NCI-H1092 treated with DMSO at 0.1 percent for 48 hours (cell line): ENCODE data around the gene MAPKAP1.

ENCODE experiments used
- DNase-seq: peaks from one replicate; lab custom pipeline; 2025; lab: John Stamatoyannopoulos, UW

MAPKAP1 gene

GRCh38 chr9:125642311-125642710 is 64.7 kb downstream of the MAPKAP1 start:
- no peak for DNase-seq

- DNase-seq = no peak
Measured at GRCh38 chr9:125639057-125639456, 68.0 kb downstream of the MAPKAP1 start.

- DNase-seq = no peak
Measured at GRCh38 chr9:125638239-125639045, 68.6 kb downstream of the MAPKAP1 start.

- no peak for DNase-seq
Measured at GRCh38 chr9:125637241-125637640, 69.8 kb downstream of the MAPKAP1 start.

- DNase-seq = peak; percentile 9
Measured at GRCh38 chr9:125635888-125636287, 71.1 kb downstream of the MAPKAP1 start.

GRCh38 chr9:125634040-125634717 is 72.8 kb downstream of the MAPKAP1 start:
- DNase-seq = no peak

GRCh38 chr9:125633116-125633745 is 73.8 kb downstream of the MAPKAP1 start:
- no peak for DNase-seq

GRCh38 chr9:125632321-125633115 is 74.5 kb downstream of the MAPKAP1 start:
- no peak for DNase-seq

GRCh38 chr9:125631391-125632085 is 75.5 kb downstream of the MAPKAP1 start:
- peak; percentile 33 for DNase-seq

- DNase-seq = no peak
Measured at GRCh38 chr9:125630436-125630835, 76.6 kb downstream of the MAPKAP1 start.

GRCh38 chr9:125629446-125629845 is 77.6 kb downstream of the MAPKAP1 start:
- DNase-seq = no peak

GRCh38 chr9:125626187-125626586 is 80.8 kb downstream of the MAPKAP1 start:
- no peak for DNase-seq

- DNase-seq = no peak
Measured at GRCh38 chr9:125621170-125621569, 85.8 kb downstream of the MAPKAP1 start.

- DNase-seq = no peak
Measured at GRCh38 chr9:125620216-125620615, 86.8 kb downstream of the MAPKAP1 start.

GRCh38 chr9:125617087-125617486 is 89.9 kb downstream of the MAPKAP1 start:
- no peak for DNase-seq

GRCh38 chr9:125613141-125613540 is 93.9 kb downstream of the MAPKAP1 start:
- DNase-seq = no peak

- no peak for DNase-seq
Measured at GRCh38 chr9:125612616-125613015, 94.4 kb downstream of the MAPKAP1 start.

- no peak for DNase-seq
Measured at GRCh38 chr9:125611121-125611765, 95.8 kb downstream of the MAPKAP1 start.

- no peak for DNase-seq
Measured at GRCh38 chr9:125609744-125610143, 97.3 kb downstream of the MAPKAP1 start.

- no peak for DNase-seq
Measured at GRCh38 chr9:125608489-125609224, 98.4 kb downstream of the MAPKAP1 start.
